K562 (cell line): ENCODE results near the gene FLCN.

Experiments
- CTCF ChIP-seq, 3 experiments: IDR thresholded peaks in 2 of 3; conservative IDR thresholded peaks in 1 of 3; 2 replicates each; pipeline ENCODE4 v1.5.1; 2011 to 2012; ENCODE audit warnings: low read length in 3 of 3, mild to moderate bottlenecking in 3 of 3, control low read depth in 2 of 3, improper control_type of control experiment in 1 of 3, inconsistent platforms in 1 of 3, low read depth in 1 of 3, mixed read lengths in 1 of 3, moderate library complexity in 1 of 3; ENCODE audit not compliant: insufficient read depth in 2 of 3
- ZSCAN32 ChIP-seq: fragments of 450-650 bp; formaldehyde crosslinking; IDR thresholded peaks from 2 replicates; pipeline ENCODE4 v1.4.0; 2020; ENCODE audit warnings: mild to moderate bottlenecking, moderate library complexity

GRCh38 chr17:17269926-17270773, 33.2 kb upstream of the FLCN start:
- peak; percentile 25 to 37 (median 36); a peak in 4 of 6 replicates for TF ChIP-seq CTCF (IDR thresholded peaks at IDR 0.05 in 2 of 3, conservative IDR thresholded peaks at IDR 0.05 in 1 of 3; ENCODE audit: insufficient read depth in 2 of 3, low read depth in 1 of 3, low read length in 3 of 3)
- no peak for TF ChIP-seq ZSCAN32
